Brain microvascular endothelial cell (primary cell): ENCODE data around the gene LONP2.

Experiments used
- DNase-seq: peaks from one replicate; pipeline ENCODE4 v3.0.0-alpha.2; 2020
- H3K27ac ChIP-seq: fragments of 250-450 bp; sonication (Bioruptor Pico); 2 replicates; pipeline ENCODE4 v1.5.1; 2020; ENCODE audit warnings: mild to moderate bottlenecking, moderate library complexity
- H3K27me3 ChIP-seq: fragments of 250-450 bp; sonication (Bioruptor Pico); replicated peaks from 2 replicates; pipeline ENCODE4 v1.5.1; 2020; ENCODE audit warnings: mild to moderate bottlenecking
- H3K36me3 ChIP-seq: fragments of 250-450 bp; sonication (Bioruptor Pico); replicated peaks from 2 replicates; pipeline ENCODE4 v1.5.1; 2020; ENCODE audit warnings: mild to moderate bottlenecking
- H3K4me3 ChIP-seq: 2 replicates; pipeline ENCODE4 v1.5.1; 2011; ENCODE audit warnings: low read depth, mild to moderate bottlenecking, control low read depth, low read length, moderate library complexity
- CTCF ChIP-seq: IDR thresholded peaks from 2 replicates; pipeline ENCODE4 v1.5.1; 2011; ENCODE audit warnings: low read depth, mild to moderate bottlenecking, moderate library complexity, low read length, control low read depth, inconsistent platforms; ENCODE audit errors: missing control alignments
- in situ Hi-C: cut with HindIII; loops from 2 replicates; pipeline ENCODE4 v1.10.0; 2017; ENCODE audit warnings: low sequenced_read_pairs, low pct_ligation_motif_present

The LONP2 gene

GRCh38 chr16:48215738-48216137, 28.4 kb upstream of the LONP2 start:
- Histone ChIP-seq H3K27ac (no peak overlapping the region), H3K27me3 (no peaks in the 10 kb centered on the region), H3K4me3 (no peak overlapping the region), H3K36me3 (no peaks in the 10 kb centered on the region)
- no peak for TF ChIP-seq CTCF
- in situ Hi-C loops: no loop called here
- no peak for DNase-seq

GRCh38 chr16:48217708-48218107, 26.4 kb upstream of the LONP2 start:
- in situ Hi-C loops: no loop called here
- no peaks in the 10 kb centered on the region for H3K27me3 ChIP-seq
- H3K27ac ChIP-seq: no peak overlapping the region
- H3K36me3 ChIP-seq: no peaks in the 10 kb centered on the region
- TF ChIP-seq CTCF: no peak
- no peak overlapping the region for H3K4me3 ChIP-seq
- no peak for DNase-seq

GRCh38 chr16:48218473-48218872, 25.6 kb upstream of the LONP2 start:
- H3K36me3 ChIP-seq: no peaks in the 10 kb centered on the region
- in situ Hi-C loops: no loop called here
- no peak overlapping the region for H3K4me3 ChIP-seq
- no peak for DNase-seq
- TF ChIP-seq CTCF: no peak
- H3K27ac ChIP-seq: no peak overlapping the region
- no peaks in the 10 kb centered on the region for H3K27me3 ChIP-seq

GRCh38 chr16:48220891-48221290, 23.2 kb upstream of the LONP2 start:
- DNase-seq: no peak
- Histone ChIP-seq H3K27ac (no peak overlapping the region), H3K4me3 (no peak overlapping the region), H3K27me3 (no peaks in the 10 kb centered on the region), H3K36me3 (no peaks in the 10 kb centered on the region)
- no peak for TF ChIP-seq CTCF
- in situ Hi-C loops: no loop called here

GRCh38 chr16:48223490-48223889, 20.6 kb upstream of the LONP2 start:
- Histone ChIP-seq H3K36me3 (no peaks in the 10 kb centered on the region), H3K4me3 (no peak overlapping the region), H3K27me3 (no peaks in the 10 kb centered on the region), H3K27ac (no peak overlapping the region)
- in situ Hi-C loops: no loop called here
- no peak for DNase-seq
- no peak for TF ChIP-seq CTCF

- DNase-seq: no peak
- no peak for TF ChIP-seq CTCF
- Histone ChIP-seq H3K36me3 (no peaks in the 10 kb centered on the region), H3K27me3 (no peaks in the 10 kb centered on the region), H3K4me3 (no peak overlapping the region), H3K27ac (no peak overlapping the region)
- in situ Hi-C loops: no loop called here
Measured at GRCh38 chr16:48225456-48225855, 18.6 kb upstream of the LONP2 start.
